ENCODE data around the gene LGI4. TPM values are rescaled to one million over a fixed set of nuclear protein-coding genes. Genes with fewer than 3 reads are reported as not detected.
A peak's percentile ranks its signal among the peaks of the same experiment; 100 is the strongest.

LGI4 gene
- total and polyA plus RNA-seq, 2 donors (not counting 1 experiment from before 2014, with no cell fraction given), result 0.17 to 0.19 TPM

DNA sequence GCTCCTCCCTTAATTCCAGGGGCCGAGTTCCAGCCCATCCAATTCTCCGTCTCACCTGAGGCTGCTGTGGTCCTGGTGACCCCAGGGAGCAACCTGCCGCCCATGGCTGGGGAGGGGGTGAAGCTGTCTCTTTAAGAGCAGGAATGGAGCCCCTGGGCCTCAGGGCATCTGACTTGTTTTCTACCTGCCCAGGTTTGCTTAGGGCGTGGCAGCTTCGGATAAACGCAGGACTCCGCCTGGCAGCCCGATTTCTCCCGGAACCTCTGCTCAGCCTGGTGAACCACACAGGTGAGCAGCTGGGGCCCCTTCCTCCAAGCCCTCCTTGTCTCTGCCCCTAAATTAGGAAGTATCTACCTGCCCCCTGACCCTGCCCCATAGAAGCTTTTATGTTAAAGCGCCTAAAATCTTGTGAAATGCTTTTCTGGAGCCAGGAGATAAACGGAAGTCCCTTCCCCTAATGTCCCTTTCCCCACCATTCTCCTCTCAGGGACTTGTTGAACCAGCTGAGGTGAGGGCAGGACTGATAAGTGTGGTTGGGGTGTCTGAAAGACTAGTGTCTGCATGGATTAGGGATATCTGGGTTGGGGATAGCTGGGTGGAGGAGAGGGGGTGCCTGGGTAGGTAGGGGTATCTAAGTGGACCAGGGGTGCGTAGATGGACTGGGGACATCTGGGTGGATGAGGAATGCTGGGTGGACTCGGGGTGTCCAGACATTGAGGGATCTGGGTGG lies 18.6 kb downstream of the LGI4 start:
- Histone ChIP-seq H3K4me1 (ENCODE audit: control insufficient read depth, extremely low read depth, insufficient read depth, low read length) (no peaks in the 10 kb centered on the region), H3K9ac (ENCODE audit: insufficient read depth, low read length) (no peak overlapping the region), H4K20me1 (ENCODE audit: control insufficient read depth, extremely low read depth, insufficient read depth, low read length) (no peaks in the 10 kb centered on the region), H3K9me3 (ENCODE audit: control insufficient read depth, insufficient read depth, low read depth, low read length) (no peaks in the 10 kb centered on the region), H3K4me3 (replicated peaks in 1 of 4; ENCODE audit: control extremely low read depth in 1 of 4, insufficient read depth in 1 of 4, low read depth in 3 of 4, low read length in 4 of 4) (no peak overlapping the region), H3K36me3 (ENCODE audit: control insufficient read depth, insufficient read depth, low read length) (no peaks in the 10 kb centered on the region), H3K27ac (ENCODE audit: insufficient read depth, low read length) (no peak overlapping the region), H3K79me2 (ENCODE audit: control insufficient read depth, insufficient read depth, low read length) (no peaks in the 10 kb centered on the region), H2AFZ (ENCODE audit: low read length) (no peak overlapping the region), H3K27me3 (ENCODE audit: control insufficient read depth, insufficient read depth, low read length) (no peaks in the 10 kb centered on the region), H3K4me2 (ENCODE audit: extremely low read depth, insufficient read depth, low read length) (no peak overlapping the region)
- no peak for TF ChIP-seq EZH2 (IDR thresholded peaks at IDR 0.05; ENCODE audit: low read length, missing control alignments)
- TF ChIP-seq, protein P1, sequence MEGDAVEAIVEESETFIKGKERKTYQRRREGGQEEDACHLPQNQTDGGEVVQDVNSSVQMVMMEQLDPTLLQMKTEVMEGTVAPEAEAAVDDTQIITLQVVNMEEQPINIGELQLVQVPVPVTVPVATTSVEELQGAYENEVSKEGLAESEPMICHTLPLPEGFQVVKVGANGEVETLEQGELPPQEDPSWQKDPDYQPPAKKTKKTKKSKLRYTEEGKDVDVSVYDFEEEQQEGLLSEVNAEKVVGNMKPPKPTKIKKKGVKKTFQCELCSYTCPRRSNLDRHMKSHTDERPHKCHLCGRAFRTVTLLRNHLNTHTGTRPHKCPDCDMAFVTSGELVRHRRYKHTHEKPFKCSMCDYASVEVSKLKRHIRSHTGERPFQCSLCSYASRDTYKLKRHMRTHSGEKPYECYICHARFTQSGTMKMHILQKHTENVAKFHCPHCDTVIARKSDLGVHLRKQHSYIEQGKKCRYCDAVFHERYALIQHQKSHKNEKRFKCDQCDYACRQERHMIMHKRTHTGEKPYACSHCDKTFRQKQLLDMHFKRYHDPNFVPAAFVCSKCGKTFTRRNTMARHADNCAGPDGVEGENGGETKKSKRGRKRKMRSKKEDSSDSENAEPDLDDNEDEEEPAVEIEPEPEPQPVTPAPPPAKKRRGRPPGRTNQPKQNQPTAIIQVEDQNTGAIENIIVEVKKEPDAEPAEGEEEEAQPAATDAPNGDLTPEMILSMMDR (conservative IDR thresholded peaks at IDR 0.05 in 1 of 2, IDR thresholded peaks at IDR 0.05 in 1 of 2; ENCODE audit: low read depth in 1 of 2, low read length in 2 of 2), result no peak
- DNase-seq (ENCODE audit: low read depth in 2 of 2), result no peak

DNA sequence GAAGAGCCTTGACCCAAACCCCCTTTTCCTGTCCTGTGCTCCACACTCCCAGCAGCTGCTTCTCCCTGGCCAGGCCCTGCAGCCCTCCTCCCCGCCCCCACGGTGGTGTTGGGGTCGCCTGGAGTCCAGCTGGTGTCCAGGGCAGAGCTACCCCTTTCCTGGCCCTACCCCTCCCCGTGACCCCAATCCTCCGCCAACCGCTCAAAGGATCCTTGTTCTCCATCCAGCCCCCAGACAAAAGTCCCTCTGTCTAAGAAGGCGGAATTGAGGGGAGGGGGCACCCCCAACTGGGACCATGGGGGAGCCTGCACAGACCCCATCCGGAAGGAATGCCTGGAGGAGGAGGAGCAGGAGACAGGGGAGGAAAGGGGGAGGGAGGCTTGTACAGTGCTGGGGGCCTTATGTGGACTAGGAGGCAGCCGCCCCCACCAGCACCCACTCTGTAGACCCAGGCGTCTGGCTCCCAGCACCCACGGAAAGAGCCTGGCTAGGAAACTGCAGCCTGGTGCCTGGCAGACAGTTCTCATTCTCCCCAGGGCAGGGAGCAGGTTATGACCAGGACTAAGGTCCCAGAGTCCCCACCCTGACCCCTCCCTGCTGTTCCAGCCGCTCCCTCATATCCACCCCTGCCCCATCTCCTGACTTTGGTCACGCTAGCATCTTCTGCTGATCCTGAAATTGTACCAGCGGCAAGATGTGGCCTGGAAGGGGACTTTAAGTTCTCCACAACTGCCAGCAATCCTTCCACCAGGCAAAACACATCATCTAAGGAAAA lies 19.5 kb downstream of the LGI4 start, which contains the start of gene FXYD3:
FXYD3 (plus strand) TSS at position 647 of the 775 bp plus-strand sequence. CDS start 3,554 bp downstream, outside the sequence.
- H3K4me2 ChIP-seq (ENCODE audit: extremely low read depth, insufficient read depth, low read length), result no peak within 1 kb of the TSS
- no peaks in the 10 kb centered on the region for H3K27me3 ChIP-seq (ENCODE audit: control insufficient read depth, insufficient read depth, low read length)
- no peak for TF ChIP-seq EZH2 (IDR thresholded peaks at IDR 0.05; ENCODE audit: low read length, missing control alignments)
- H3K36me3 ChIP-seq (ENCODE audit: control insufficient read depth, insufficient read depth, low read length), result no peaks in the 10 kb centered on the region
- no peaks in the 10 kb centered on the region for H3K9me3 ChIP-seq (ENCODE audit: control insufficient read depth, insufficient read depth, low read depth, low read length)
- H3K4me3 ChIP-seq (replicated peaks in 1 of 4; ENCODE audit: control extremely low read depth in 1 of 4, insufficient read depth in 1 of 4, low read depth in 3 of 4, low read length in 4 of 4), result peak within 1 kb of the TSS in 1 of 4 experiments; percentile 44
- DNase-seq (ENCODE audit: low read depth in 2 of 2), result no peak
- no peaks in the 10 kb centered on the region for H4K20me1 ChIP-seq (ENCODE audit: control insufficient read depth, extremely low read depth, insufficient read depth, low read length)
- no peak within 1 kb of the TSS for H3K27ac ChIP-seq (ENCODE audit: insufficient read depth, low read length)
- no peak within 1 kb of the TSS for H3K9ac ChIP-seq (ENCODE audit: insufficient read depth, low read length)
- no peaks in the 10 kb centered on the region for H3K4me1 ChIP-seq (ENCODE audit: control insufficient read depth, extremely low read depth, insufficient read depth, low read length)
- no peaks in the 10 kb centered on the region for H3K79me2 ChIP-seq (ENCODE audit: control insufficient read depth, insufficient read depth, low read length)
- H2AFZ ChIP-seq (ENCODE audit: low read length), result no peak within 1 kb of the TSS

DNA sequence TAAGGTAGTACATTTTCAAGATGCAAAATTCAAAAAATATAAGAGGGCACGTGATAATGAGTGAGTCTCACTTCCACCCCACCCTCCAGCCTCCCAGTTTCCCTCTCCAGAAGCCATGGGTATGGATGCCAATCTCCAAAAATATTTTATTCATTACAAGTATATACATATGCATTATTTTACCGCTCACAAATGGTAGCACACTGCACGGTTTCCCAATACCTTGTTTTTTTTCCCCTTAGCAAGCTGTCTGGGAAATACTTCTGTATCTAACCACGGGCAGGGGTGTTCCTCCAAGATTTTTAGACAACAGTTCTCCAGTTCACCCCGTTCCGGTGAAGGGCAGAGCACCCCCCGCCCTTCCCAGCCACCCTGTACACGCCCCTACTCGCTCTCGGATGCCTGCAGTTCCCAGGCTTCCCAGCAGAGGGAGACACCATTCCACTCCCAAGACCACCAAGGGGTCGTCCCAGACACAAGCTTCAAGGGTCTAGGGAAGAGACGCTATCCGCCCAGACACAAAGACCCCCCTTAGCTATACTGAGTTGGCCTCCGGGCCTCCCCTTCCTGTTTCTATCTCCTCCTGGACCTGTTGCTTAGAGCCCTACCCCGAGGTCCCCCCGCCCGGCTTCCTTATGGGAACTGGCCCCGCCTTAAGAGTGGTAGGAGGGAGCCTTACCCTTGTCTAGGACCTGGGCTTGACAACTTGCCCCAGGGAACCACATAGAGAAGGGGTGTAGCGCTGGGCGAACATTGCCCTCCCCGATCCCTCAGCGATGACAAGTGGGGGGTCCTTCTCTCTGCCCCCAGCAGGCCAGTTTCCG lies 20.3 kb downstream of the LGI4 start:
- H3K4me2 ChIP-seq (ENCODE audit: extremely low read depth, insufficient read depth, low read length), result no peak overlapping the region
- H3K4me1 ChIP-seq (ENCODE audit: control insufficient read depth, extremely low read depth, insufficient read depth, low read length), result no peaks in the 10 kb centered on the region
- H3K36me3 ChIP-seq (ENCODE audit: control insufficient read depth, insufficient read depth, low read length), result no peaks in the 10 kb centered on the region
- peak; percentile 29 to 48 for DNase-seq (ENCODE audit: low read depth in 2 of 2)
- no peaks in the 10 kb centered on the region for H4K20me1 ChIP-seq (ENCODE audit: control insufficient read depth, extremely low read depth, insufficient read depth, low read length)
- H3K79me2 ChIP-seq (ENCODE audit: control insufficient read depth, insufficient read depth, low read length), result no peaks in the 10 kb centered on the region
- no peak overlapping the region for H3K27ac ChIP-seq (ENCODE audit: insufficient read depth, low read length)
- H3K9me3 ChIP-seq (ENCODE audit: control insufficient read depth, insufficient read depth, low read depth, low read length), result no peaks in the 10 kb centered on the region
- TF ChIP-seq, protein P1 (conservative IDR thresholded peaks at IDR 0.05 in 1 of 2, IDR thresholded peaks at IDR 0.05 in 1 of 2; ENCODE audit: low read depth in 1 of 2, low read length in 2 of 2), result peak; percentile 99 to 100
- no peak for TF ChIP-seq EZH2 (IDR thresholded peaks at IDR 0.05; ENCODE audit: low read length, missing control alignments)
- H3K27me3 ChIP-seq (ENCODE audit: control insufficient read depth, insufficient read depth, low read length), result no peaks in the 10 kb centered on the region
- H3K9ac ChIP-seq (ENCODE audit: insufficient read depth, low read length), result no peak overlapping the region
- peak overlapping the region in 1 of 4 experiments; percentile 44 for H3K4me3 ChIP-seq (replicated peaks in 1 of 4; ENCODE audit: control extremely low read depth in 1 of 4, insufficient read depth in 1 of 4, low read depth in 3 of 4, low read length in 4 of 4)
- no peak overlapping the region for H2AFZ ChIP-seq (ENCODE audit: low read length)
